Measurements from ENCODE around the gene OR2L8. TPM values are rescaled to one million over a fixed set of nuclear protein-coding genes. Genes with fewer than 3 reads are reported as not detected.

The OR2L8 gene
- total RNA-seq, 1 experiment from 2014 or later: not detected

DNA sequence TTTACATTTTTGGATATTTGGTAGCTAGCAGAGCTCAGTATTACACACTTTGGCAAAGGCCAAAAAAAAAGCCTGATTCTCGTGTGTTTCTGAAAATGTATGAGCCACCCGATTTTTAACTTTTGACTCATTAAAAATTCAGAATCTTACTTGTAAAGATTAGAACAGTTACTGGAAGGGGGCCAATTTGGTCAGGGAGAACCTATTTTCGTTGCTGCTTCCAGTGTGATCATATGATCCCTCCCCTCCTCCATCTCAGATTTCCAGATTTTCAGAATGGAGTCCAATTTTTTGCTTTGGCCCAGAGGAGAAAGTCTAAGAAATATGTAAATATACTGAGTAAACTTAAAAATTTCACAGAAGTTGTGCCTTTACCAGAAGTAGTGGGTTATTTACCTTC, 13.1 kb downstream of the OR2L8 start:
- H3K27me3 ChIP-seq (ENCODE audit: control insufficient read depth, insufficient read depth, low read length): no peaks in the 10 kb centered on the region
- ATAC-seq (no peak), DNase-seq (ENCODE audit: low read depth, low spot score) (no peak)
- H3K4me3 ChIP-seq (ENCODE audit: low read depth in 2 of 2, low read length in 2 of 2): no peak overlapping the region
- intact Hi-C loops (cut with micrococcal nuclease; ENCODE audit: unreplicated experiment) (no loop called here), in situ Hi-C loops (cut with HindIII; ENCODE audit: low pct_unique_long_range_greater_than_20kb, low sequenced_read_pairs) (no loop called here)
- CTCF ChIA-PET: no interaction called here
- TF ChIP-seq POLR2AphosphoS5 (IDR thresholded peaks at IDR 0.05; ENCODE audit: low read depth, low read length) (no peak), TCF7L2 (IDR thresholded peaks at IDR 0.05; ENCODE audit: low read depth, low read length) (no peak), SIN3A (IDR thresholded peaks at IDR 0.05; ENCODE audit: borderline replicate concordance, insufficient read depth, low read depth, low read length) (no peak)
- TF ChIP-seq, protein P1, sequence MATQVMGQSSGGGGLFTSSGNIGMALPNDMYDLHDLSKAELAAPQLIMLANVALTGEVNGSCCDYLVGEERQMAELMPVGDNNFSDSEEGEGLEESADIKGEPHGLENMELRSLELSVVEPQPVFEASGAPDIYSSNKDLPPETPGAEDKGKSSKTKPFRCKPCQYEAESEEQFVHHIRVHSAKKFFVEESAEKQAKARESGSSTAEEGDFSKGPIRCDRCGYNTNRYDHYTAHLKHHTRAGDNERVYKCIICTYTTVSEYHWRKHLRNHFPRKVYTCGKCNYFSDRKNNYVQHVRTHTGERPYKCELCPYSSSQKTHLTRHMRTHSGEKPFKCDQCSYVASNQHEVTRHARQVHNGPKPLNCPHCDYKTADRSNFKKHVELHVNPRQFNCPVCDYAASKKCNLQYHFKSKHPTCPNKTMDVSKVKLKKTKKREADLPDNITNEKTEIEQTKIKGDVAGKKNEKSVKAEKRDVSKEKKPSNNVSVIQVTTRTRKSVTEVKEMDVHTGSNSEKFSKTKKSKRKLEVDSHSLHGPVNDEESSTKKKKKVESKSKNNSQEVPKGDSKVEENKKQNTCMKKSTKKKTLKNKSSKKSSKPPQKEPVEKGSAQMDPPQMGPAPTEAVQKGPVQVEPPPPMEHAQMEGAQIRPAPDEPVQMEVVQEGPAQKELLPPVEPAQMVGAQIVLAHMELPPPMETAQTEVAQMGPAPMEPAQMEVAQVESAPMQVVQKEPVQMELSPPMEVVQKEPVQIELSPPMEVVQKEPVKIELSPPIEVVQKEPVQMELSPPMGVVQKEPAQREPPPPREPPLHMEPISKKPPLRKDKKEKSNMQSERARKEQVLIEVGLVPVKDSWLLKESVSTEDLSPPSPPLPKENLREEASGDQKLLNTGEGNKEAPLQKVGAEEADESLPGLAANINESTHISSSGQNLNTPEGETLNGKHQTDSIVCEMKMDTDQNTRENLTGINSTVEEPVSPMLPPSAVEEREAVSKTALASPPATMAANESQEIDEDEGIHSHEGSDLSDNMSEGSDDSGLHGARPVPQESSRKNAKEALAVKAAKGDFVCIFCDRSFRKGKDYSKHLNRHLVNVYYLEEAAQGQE (IDR thresholded peaks at IDR 0.05; ENCODE audit: insufficient read depth in 1 of 2, low read depth in 2 of 2, low read length in 1 of 2): no peak
- TF ChIP-seq, protein P2, sequence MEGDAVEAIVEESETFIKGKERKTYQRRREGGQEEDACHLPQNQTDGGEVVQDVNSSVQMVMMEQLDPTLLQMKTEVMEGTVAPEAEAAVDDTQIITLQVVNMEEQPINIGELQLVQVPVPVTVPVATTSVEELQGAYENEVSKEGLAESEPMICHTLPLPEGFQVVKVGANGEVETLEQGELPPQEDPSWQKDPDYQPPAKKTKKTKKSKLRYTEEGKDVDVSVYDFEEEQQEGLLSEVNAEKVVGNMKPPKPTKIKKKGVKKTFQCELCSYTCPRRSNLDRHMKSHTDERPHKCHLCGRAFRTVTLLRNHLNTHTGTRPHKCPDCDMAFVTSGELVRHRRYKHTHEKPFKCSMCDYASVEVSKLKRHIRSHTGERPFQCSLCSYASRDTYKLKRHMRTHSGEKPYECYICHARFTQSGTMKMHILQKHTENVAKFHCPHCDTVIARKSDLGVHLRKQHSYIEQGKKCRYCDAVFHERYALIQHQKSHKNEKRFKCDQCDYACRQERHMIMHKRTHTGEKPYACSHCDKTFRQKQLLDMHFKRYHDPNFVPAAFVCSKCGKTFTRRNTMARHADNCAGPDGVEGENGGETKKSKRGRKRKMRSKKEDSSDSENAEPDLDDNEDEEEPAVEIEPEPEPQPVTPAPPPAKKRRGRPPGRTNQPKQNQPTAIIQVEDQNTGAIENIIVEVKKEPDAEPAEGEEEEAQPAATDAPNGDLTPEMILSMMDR (IDR thresholded peaks at IDR 0.05): no peak
- POLR2A ChIA-PET: no interaction called here
- BruUV-seq (replicated peaks): no TSS peak
- H3K36me3 ChIP-seq (ENCODE audit: control insufficient read depth, insufficient read depth, low read length): no peaks in the 10 kb centered on the region
- no peaks in the 10 kb centered on the region for H3K9me3 ChIP-seq (ENCODE audit: control insufficient read depth, insufficient read depth, low read depth, low read length)
- H3K4me1 ChIP-seq (ENCODE audit: control insufficient read depth, insufficient read depth, low read length): no peaks in the 10 kb centered on the region
- H3K27ac ChIP-seq (ENCODE audit: low read length): no peak overlapping the region

- POLR2A ChIA-PET: no interaction called here
- no peak for TF ChIP-seq SIN3A (IDR thresholded peaks at IDR 0.05; ENCODE audit: borderline replicate concordance, insufficient read depth, low read depth, low read length)
- no peak for TF ChIP-seq TCF7L2 (IDR thresholded peaks at IDR 0.05; ENCODE audit: low read depth, low read length)
- TF ChIP-seq POLR2AphosphoS5 (IDR thresholded peaks at IDR 0.05; ENCODE audit: low read depth, low read length): no peak
- no peak for ATAC-seq
- H3K9me3 ChIP-seq (ENCODE audit: control insufficient read depth, insufficient read depth, low read depth, low read length): no peaks in the 10 kb centered on the region
- in situ Hi-C loops (cut with HindIII; ENCODE audit: low pct_unique_long_range_greater_than_20kb, low sequenced_read_pairs) (no loop called here), intact Hi-C loops (cut with micrococcal nuclease; ENCODE audit: unreplicated experiment) (no loop called here)
- no peaks in the 10 kb centered on the region for H3K27me3 ChIP-seq (ENCODE audit: control insufficient read depth, insufficient read depth, low read length)
- no peak for DNase-seq (ENCODE audit: low read depth, low spot score)
- H3K36me3 ChIP-seq (ENCODE audit: control insufficient read depth, insufficient read depth, low read length): no peaks in the 10 kb centered on the region
- no peaks in the 10 kb centered on the region for H3K4me1 ChIP-seq (ENCODE audit: control insufficient read depth, insufficient read depth, low read length)
- H3K27ac ChIP-seq (ENCODE audit: low read length): no peak overlapping the region
- no peak overlapping the region for H3K4me3 ChIP-seq (ENCODE audit: low read depth in 2 of 2, low read length in 2 of 2)
- no TSS peak for BruUV-seq (replicated peaks)
- CTCF ChIA-PET: no interaction called here
These were observed 14.4 kb downstream of the OR2L8 start for GRCh38 chr1:247962911-247963588.

DNA sequence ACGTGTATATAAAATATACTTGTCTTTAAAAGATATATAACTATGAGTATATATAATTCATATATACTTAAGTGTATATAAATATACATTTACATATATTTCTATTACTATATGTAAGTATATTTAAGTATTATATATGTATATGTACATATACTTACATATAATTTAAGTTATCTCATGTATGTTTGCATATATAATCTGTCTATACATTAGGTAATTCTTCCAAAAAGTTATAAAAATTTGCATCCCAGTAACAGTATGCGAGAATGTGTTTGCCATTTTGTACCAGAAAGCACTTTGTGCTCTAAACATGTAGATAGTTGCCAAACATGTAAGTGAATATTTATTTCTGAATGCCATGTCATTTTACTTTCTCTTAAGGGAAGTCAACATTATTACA, 16.3 kb downstream of the OR2L8 start, which contains the start of gene OR2AK2:
Gene OR2AK2 (plus strand): TSS at position 301 of the 400 bp plus-strand sequence. CDS start 144 bp downstream, outside the sequence.
- BruUV-seq (replicated peaks): no TSS peak
- intact Hi-C loops (cut with micrococcal nuclease; ENCODE audit: unreplicated experiment) (no loop called here), in situ Hi-C loops (cut with HindIII; ENCODE audit: low pct_unique_long_range_greater_than_20kb, low sequenced_read_pairs) (no loop called here)
- no peaks in the 10 kb centered on the region for H3K27me3 ChIP-seq (ENCODE audit: control insufficient read depth, insufficient read depth, low read length)
- H3K4me1 ChIP-seq (ENCODE audit: control insufficient read depth, insufficient read depth, low read length): no peaks in the 10 kb centered on the region
- DNase-seq (ENCODE audit: low read depth, low spot score): no peak
- TF ChIP-seq POLR2AphosphoS5 (IDR thresholded peaks at IDR 0.05; ENCODE audit: low read depth, low read length) (no peak), SIN3A (IDR thresholded peaks at IDR 0.05; ENCODE audit: borderline replicate concordance, insufficient read depth, low read depth, low read length) (no peak), TCF7L2 (IDR thresholded peaks at IDR 0.05; ENCODE audit: low read depth, low read length) (no peak)
- TF ChIP-seq, protein P2 (IDR thresholded peaks at IDR 0.05): no peak
- TF ChIP-seq, protein P1 (IDR thresholded peaks at IDR 0.05; ENCODE audit: insufficient read depth in 1 of 2, low read depth in 2 of 2, low read length in 1 of 2): no peak
- POLR2A ChIA-PET: no interaction called here
- no peak within 1 kb of the TSS for H3K4me3 ChIP-seq (ENCODE audit: low read depth in 2 of 2, low read length in 2 of 2)
- ATAC-seq: no peak
- no peaks in the 10 kb centered on the region for H3K36me3 ChIP-seq (ENCODE audit: control insufficient read depth, insufficient read depth, low read length)
- H3K27ac ChIP-seq (ENCODE audit: low read length): no peak within 1 kb of the TSS
- CTCF ChIA-PET: no interaction called here
- H3K9me3 ChIP-seq (ENCODE audit: control insufficient read depth, insufficient read depth, low read depth, low read length): no peaks in the 10 kb centered on the region
